Stimulated activated CD4-positive, alpha-beta T cell treated with anti-CD3 and anti-CD28 coated beads, Interleukin-1b, Interleukin-23, amount 100 ng/mL, for 24 hours (primary cell): ENCODE measurements around the gene CRTAP.
"Not testable (repeated sequence)": the region's sequence is repeated elsewhere in the genome, so short reads cannot be mapped to it uniquely, and the experiment has no call there.

ENCODE experiments used
- DNase-seq, 4 experiments: peaks; one replicate each; pipeline ENCODE4 v3.0.0-alpha.2; 2020; ENCODE audit warnings: low read depth in 4 of 4, low spot score in 1 of 4

Gene CRTAP

DNA sequence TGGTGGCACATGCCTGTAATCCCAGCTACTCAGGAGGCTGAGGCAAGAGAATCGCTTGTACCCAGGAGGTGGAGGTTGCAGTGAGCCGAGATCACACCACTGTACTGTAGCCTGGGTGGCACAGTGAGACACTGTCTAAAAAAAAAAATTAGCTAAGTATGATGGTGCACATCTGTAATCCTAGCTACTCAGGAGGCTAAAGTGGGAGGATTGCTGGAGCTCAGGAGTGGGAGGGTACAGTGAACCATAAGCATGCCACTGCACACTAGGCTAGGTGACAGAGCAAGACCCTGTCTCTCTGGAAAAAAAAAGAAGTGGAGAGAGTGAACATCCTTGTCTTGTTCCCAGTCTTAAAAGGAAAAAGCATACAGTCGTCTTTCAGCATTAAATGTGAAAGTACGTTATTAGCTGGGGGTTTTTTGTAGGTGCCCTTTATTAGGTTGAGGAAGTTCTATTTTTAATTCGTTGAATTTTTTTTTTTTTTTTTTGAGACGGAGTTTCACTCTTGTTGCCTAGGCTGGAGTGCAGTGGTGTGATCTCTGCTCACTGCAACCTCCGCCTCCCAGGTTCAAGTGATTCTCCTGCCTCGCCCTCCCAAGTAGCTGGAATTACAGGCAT, 25.3 kb downstream of the CRTAP start:
- not testable (repeated sequence) for DNase-seq

DNA sequence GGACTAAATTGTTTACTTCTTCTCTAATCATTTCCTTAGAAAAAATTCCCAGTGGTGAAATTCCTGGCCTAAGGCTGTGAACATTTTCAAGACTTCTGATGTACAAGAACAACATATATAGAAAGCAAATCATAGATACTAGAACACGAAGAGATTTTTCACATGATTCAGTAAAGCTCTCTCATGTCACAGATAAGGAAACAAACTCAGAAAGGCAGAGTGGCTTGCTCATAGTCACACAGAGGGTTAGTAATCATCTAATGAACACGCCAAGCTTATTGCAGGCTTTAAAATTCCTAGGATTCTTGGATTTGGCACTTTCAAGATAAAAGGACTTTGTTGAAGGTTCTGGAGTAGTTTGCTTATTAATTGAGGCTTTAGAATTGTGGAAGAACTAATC, 26.2 kb downstream of the CRTAP start:
- no peak for DNase-seq

DNA sequence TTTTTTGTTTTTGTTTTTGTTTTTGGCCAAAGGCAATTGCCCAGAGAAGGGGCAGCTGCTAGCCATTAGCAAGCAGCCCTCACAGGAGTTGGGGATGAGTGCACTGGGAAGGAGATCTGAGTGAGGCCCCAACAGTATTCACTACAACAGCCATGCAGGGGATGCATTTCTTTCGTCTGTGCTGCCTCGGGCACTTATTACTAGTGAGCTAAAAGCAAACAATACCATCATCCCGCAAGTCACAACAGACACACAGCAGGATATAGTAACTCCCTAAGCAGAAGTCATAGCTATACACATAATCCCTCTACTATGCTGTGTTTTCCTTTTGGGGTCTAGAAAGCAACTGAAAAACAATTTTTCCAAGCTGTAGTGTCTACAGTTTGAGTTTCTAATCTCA, 27.2 kb downstream of the CRTAP start:
- DNase-seq = no peak

DNA sequence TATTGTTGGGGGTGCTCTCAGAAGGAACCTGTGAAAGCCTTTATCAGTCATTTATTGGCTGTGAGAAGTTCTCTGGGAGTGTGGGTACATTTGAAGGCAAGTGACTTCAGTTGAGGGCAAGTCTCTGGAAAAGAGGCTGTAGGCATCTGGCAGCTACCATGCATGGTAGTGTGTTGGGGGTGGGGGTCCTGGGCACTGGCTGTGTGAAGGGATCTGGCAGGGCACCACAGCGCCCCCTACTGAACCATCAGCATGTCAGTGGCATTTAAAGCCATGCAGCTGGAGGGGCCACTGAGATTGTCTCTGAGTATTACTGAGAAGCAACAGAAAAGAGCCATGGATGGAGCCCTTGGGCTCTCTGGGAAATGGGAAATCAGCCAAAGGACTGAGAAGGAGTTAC, 30.6 kb downstream of the CRTAP start:
- peak in 1 of 4 experiments; percentile 9 for DNase-seq

DNA sequence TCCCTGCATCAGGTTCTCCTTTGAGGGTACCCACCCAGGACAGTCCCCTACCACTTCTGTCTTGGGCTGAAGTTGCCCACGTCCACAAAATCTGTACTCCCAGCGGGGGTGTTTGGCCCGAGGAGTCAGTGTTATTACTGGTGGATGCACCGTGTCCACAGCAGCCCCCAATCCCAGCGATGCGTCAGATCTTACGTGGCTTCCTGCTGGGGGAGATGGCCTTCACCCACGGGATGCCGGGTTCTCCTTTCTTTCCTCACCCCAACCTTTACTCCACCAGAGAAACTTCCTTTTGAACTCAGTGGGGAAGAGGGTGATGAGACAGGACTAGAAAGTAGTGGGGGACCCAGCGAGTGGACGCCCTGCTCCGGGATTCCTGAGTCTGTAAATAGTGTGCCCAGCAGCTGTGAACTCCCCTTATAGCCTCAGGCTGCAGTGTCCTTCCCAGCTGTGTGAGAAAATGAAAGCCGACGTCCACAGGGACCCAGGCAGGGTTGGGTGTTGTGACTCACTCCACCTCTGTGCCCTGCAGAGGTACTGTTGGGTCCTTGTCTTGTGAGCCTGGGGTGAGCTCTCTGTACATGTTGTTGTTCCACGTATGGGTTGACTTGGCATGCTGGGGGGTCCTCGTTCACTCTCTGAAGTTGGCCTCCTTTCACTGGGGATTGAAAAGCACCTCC, 31.5 kb downstream of the CRTAP start:
- no peak for DNase-seq

DNA sequence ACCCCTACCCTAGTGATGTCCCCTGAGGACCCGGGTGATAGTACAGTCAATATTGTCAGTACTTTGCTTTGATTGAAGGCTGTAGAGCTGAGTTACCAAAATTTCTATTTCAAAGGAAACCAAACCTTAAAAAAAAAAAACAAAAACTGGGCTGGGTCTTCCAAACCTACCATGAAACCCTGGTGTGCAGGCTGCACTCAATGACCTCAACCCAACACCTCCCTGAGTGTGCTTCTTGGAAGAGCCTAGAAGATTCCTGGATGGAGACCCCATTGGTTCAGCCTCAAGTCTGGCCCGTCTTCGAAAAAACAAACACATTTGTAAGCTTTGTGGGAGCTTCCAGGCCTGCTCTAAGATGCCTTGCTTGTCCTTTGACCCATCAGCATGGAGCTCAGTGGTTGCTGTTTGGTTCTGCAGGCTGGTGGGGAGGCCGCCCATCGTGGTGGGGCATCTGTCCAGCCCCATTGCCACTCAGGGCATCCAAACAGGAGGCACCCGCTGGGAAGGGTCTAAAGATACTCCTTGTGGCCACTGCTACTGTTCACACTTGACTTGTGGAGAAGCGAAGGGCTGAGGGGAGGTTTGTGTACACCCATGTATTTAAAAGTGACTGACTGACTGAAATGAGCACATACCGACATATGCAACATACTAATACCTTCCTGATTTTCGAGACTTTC, 32.2 kb downstream of the CRTAP start:
- no peak for DNase-seq

DNA sequence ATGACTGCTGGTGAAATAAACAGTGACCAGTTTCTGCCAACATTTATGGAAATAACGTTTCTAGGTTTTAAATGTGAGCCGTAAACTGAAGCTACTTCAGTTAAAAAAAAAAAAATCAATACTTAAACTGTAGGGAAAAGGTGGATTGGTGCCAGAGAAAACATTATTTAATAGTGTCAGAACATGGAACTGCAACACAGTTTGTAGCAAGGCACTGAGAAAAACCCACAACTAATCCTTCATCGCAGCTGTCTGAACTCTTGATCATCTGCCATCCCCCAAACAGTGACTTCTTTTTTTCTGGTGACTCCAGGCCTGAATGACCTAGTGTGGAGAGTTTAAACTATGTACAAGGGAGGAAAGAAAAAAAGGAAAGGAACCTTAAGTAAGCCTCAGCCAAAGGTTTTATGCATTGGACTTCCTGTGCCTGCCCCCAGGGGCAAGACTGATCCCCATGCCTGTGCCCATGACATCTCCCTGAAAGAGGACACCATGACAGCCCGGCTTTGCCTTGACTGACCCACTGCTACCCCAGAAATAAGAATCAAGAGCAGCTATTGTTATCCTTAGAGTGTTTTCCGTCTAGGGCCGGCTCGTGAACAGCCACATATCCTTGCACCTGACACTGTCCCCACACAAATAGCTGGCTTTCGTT, 33.1 kb downstream of the CRTAP start:
- DNase-seq = no peak

DNA sequence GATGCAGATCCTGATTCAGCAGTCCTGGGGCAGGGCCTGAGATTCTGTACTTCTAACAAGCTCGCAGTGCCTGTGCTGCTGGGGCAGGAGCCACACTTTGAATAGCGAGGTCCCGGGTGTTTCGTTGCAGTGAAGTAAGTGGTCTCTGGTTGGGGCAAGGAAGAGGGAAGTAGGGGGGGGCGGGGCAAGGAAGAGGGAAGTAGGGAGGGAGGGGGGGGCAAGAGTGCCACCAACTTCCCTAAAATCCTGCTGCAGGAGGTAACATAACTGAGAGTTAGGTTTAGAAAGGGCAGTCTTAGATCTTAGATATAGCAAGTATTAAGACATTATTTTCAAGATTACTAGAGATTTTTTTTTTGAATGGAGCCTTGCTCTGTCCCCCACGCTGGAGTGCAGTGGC, 35.5 kb downstream of the CRTAP start:
- DNase-seq = no peak

DNA sequence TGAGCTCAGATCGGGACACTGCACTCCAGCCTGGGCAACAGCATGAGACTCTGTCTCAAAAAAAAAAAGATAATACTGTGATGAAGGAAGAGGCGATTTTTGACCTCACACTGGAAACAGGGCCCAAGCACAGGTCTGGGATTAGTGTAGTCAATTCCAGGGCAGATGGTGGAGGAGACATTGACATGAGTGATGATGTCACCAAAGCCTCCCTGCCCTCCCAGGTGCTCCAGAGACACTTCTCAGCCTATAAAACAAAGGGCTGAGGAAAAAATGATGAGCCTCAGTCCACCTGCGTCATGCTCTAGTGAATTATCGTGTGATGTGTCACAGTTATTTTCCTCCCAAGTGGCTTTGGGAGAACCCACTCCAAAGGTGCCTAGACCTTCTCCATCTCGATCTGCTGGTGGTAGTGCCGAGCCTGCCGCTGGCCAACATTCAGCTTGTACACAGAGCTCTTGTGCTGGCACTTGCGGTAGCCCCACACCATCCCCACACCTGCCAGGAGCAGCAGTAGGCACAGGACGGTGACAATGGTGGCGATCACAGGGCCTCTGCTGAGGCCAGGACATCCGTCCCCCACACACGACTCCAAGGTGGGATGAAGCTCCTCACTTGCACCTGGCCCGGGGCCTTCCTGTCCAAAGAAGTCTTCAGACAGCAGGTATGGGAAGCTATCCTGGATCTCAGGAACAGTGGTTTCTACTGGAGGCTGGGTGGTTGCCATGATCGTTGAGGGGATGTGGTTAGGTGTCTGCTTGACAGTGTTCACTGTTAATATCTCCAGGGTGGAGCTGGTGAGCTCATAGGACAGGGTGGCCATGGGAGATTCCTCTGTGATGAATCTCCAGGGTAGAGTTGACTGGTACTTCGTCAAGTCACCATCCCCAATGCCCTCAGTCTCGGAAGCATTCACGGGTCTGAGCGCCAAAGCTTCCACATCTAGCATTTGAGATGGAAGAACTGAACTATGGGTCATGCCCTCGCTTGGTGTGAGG, 38.8 kb downstream of the CRTAP start:
- DNase-seq = no peak

DNA sequence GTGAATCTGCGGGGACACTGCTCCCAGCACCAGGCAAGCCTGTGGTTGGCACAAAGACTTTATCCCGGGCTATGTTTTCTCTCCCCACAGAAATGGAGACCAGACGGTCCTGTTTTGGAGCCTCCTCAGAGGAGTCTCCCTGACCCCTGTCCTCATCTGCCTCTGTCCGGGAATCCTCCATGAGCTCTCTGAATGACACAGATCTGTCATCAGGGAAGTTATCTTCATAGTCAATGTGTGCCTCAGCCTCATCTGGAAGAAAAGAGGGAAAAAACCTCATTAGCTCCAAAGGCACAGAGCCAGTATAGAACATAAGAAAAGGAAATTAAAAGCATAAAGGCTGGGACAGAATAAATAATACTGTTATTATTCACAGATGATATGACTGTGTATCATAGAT, 40.0 kb downstream of the CRTAP start:
- DNase-seq = no peak

DNA sequence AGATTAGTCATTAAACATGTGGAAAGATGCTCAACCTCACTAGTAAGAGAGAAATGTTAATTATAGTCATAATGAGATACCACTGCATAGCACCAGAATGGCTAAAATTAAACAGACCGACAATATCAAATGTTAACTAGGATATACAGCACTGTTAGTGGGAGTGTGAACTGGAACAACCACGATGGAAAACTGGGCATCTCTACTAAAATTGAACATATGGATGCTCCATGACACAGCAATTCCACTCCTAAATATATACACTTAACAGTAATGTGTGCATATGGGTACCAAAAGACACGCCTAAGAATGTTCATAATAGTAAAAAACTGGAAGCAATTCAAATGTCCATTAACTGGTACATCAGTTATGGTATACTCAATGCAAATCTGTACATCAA, 41.5 kb downstream of the CRTAP start:
- no peak for DNase-seq

DNA sequence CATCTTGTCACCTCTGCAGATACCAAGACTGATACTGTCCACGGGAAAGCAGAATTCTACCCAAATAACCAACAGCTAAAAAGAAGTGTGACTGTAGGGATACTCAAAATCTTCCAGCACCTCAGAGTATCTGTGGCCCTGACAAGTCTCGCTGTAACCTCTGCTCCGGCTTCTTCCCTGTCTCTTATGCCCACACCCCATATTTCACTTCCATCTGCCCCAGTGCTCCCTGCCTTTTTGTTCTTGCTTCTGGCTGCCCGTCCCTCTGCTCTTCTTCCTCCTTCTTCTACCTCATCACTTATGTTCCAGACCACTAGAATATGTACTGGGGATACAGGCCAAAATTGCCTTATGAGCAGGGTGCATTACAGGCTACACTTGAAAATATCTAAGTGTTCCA, 45.4 kb downstream of the CRTAP start:
- no peak for DNase-seq

DNA sequence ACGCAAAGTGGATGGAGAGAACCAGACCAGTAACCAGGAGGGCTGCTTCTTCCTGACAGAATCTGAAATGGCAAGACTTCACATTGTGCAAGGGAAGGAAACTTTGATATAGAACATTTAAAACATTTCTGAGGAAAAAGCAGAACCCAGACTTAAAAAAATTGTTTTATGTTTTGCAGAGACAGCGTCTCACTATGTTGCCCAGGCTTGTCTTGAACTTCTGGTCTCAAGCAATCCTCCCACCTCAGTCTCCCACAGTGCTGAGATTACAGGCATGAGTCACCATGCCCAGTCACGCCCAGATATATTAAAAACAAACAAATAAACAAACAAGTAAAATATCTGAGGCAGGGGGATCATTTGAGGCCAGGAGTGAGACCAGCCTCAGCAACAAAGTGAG, 46.2 kb downstream of the CRTAP start:
- no peak for DNase-seq

DNA sequence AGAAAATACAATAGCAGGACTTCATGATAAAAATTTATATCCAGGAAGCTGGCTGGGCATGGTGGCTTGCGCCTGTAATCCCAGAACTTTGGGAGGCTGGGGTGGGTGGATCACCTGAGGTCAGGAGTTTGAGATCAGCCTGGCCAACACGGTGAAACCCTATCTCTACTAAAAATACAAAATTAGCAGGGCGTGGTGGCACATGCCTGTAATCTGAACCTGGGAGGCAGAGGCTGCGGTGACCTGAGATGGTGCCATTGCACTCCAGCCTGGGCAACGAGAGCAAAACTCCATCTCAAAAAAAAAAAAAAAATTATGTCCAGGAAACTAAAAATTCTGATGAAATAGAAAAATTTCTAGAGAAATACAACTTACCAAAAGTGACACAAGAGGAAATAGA, 48.8 kb downstream of the CRTAP start:
- DNase-seq = not testable (repeated sequence)

DNA sequence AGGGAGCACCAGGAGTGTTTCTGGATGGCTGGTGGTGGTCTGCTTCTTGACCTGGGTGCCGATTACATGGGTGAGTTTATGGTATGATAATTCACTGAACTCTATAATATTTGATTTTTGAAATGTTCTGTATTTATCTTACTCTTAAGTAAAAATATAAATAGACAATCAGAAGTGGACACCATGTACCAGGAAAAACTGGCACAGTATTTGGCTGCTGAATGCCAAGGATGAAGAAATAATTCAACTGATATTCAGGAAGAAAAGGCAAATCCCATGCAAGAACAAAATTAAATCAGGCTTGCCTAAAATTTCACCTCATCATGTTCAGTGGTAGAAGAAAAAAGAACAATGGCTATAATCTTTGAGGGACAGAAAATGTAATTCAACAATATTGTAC, 51.6 kb downstream of the CRTAP start:
- no peak for DNase-seq

DNA sequence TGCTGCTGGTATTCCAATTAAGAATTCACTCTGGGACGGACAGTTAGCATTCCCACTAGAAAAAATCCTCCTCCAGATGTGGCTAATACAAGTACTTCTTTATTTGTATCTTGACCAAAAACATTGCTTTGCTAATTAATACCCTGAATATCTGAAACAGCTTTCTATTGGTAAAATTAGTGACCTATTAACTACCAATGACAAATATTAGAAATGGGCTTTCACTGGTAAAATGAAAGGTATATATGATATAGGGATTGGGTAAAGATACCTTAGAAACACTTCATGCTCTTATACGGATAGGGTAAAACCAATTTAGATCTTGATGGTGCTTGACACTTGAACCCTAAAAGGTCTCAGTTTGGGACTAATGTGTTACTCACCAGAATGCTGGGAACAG, 52.3 kb downstream of the CRTAP start:
- no peak for DNase-seq

DNA sequence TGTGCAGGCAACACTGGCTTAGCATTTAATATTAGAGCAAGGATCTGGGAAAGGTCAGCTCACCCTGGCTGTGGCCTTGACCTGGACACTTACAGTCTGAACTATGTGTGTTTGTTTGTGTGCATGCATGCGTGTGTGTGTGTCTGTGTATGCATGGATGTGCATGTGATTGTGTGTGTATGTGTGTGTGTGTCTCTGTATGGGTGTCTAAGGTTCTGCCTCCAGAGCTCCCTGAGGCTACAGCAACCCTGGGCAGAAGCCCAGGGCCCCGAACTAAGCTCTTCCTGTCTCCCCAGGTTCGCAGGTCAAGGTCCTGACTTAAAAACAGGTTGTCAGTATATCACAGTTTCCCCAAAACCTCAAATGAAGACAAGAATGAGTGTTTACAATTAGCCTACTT, 53.5 kb downstream of the CRTAP start:
- DNase-seq = no peak

DNA sequence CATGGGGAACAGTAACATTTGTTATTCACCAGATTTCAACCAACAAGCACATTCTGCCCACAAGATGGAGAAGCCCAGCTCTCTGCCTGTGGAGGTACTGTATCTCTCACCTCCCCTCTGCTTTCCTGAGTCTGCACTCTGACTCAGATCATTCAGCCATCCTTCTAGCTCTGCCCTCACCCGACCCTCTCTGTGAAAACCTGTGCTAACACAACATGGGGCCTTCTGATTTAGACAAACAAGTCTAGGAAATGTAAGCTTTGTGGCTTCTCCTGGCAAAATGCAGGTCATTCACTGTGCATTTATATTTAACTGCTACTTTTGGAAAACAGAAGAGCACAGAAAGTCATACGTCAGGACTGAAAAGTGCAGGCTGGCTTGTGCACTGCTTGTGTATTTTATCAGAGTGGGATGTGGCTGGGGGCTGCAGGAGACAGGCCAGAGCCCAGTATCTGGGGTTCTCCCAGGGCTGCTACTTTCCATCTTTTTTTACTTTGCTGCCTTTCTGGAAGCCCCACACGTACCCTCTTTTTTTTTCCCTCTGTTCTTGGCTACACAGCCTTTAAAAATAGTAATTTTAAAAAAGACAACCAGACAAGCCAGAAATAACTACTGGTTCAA, 54.0 kb downstream of the CRTAP start:
- no peak for DNase-seq

DNA sequence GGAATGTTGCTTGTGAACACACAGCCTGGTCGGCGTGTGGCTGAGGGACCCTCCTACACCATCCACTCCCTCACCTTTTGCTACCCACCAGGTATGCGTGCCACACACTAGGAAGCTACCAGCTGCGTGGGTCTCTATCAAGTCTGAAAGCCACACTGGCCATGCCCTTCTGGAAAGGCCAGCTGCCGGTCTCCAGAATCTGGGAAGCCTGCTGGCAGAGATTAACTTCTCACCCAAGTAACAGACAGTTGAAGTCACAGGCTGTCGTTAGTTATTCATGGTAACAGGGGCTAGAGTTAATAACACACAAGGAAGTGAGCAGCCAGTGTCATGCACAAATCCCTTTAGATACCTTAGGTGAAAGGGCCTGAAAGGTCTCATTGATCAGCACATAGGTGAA, 56.7 kb downstream of the CRTAP start:
- no peak for DNase-seq

DNA sequence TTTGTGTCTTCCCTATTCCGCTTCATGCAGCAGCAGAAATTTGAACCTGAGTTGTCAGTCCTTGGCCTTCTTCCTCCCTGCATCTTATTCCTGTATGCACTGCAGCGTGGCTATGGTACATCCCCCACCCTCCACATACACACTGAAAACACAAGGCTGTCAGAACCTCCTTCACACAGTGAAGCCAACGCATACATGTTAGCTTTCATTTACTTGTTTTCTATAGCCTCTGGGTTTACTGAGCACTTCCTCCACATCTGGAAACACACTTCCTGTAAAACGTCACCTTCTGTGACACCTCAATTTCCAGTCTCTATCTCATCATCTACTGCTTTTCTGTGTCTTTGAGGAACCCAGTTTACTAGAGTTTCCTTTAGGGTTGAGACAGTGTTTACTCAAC, 57.8 kb downstream of the CRTAP start:
- no peak for DNase-seq

DNA sequence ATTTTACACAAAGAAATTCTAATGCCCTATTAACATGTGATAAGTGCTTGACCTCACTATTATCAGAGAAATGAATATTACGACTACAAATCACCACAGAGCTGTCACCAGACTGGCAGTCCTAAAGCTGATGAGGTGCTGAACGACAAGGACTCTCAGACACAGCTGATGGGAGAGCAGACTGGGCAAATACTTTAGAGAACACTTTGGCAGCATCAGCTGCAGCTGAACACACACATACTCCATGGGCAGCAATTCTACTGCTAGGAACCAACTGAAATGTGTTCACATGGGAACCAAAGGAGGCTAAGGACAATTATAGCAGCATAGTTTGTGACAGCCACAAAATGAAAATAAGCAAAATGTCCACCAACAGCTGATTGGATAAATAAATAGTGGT, 59.3 kb downstream of the CRTAP start:
- DNase-seq = no peak
